GM23338 (cell line): ENCODE data around the gene CACNB2.

Source experiments
- CREB1 ChIP-seq: fragments of 250-450 bp; sonication (Bioruptor Pico); IDR thresholded peaks from 2 replicates; pipeline ENCODE4 v1.5.0; 2020; ENCODE audit warnings: low read depth, mild to moderate bottlenecking, moderate library complexity
- EZH2 ChIP-seq: fragments of 200-600 bp; sonication (generic); IDR thresholded peaks from one replicate; pipeline ENCODE4 v1.8.0; 2017; ENCODE audit warnings: antibody characterized with exemption, mild to moderate bottlenecking, low read depth; ENCODE audit not compliant: unreplicated experiment
- EZH2phosphoT487 ChIP-seq: fragments of 200-600 bp; sonication (generic); IDR thresholded peaks from one replicate; pipeline ENCODE4 v1.8.1; 2018; ENCODE audit warnings: antibody characterized with exemption; ENCODE audit not compliant: unreplicated experiment
- JUNB ChIP-seq: IDR thresholded peaks from one replicate; pipeline ENCODE4 v1.6.1; 2016; ENCODE audit warnings: antibody characterized with exemption; ENCODE audit not compliant: unreplicated experiment
- NANOG ChIP-seq: IDR thresholded peaks from 2 replicates; pipeline ENCODE4 v1.6.1; 2016; ENCODE audit warnings: antibody characterized with exemption, borderline replicate concordance
- POLR2AphosphoS5 ChIP-seq: IDR thresholded peaks from 2 replicates; pipeline ENCODE4 v1.6.1; 2016; ENCODE audit warnings: antibody characterized with exemption, low read depth
- STAT1 ChIP-seq: IDR thresholded peaks from one replicate; pipeline ENCODE4 v1.6.1; 2016; ENCODE audit warnings: antibody characterized with exemption; ENCODE audit not compliant: unreplicated experiment
- ZNF114 ChIP-seq: fragments of 250-450 bp; sonication (Bioruptor Pico); IDR thresholded peaks from 2 replicates; pipeline ENCODE4 v1.5.0; 2020; ENCODE audit warnings: mild to moderate bottlenecking, moderate library complexity
- ZNF331 ChIP-seq: fragments of 250-450 bp; sonication (Bioruptor Pico); IDR thresholded peaks from 2 replicates; pipeline ENCODE4 v1.5.0; 2020; ENCODE audit warnings: low read depth, mild to moderate bottlenecking, moderate library complexity
- TF ChIP-seq, protein P1 (sequence below), 2 experiments: fragments of 200-600 bp in 1 of 2; sonication (generic) in 1 of 2; conservative IDR thresholded peaks; 2 replicates each; pipeline versions ENCODE4 v1.5.1 to v1.6.1; 2016 to 2017; ENCODE audit warnings: antibody characterized with exemption in 2 of 2, low read depth in 2 of 2, mild to moderate bottlenecking in 2 of 2, moderate library complexity in 1 of 2
- TF ChIP-seq, protein P2 (sequence below): IDR thresholded peaks from one replicate; pipeline ENCODE4 v1.6.1; 2018; ENCODE audit warnings: antibody characterized with exemption; ENCODE audit not compliant: unreplicated experiment
- TF ChIP-seq, protein P3 (sequence below): fragments of 250-450 bp; sonication (Bioruptor Pico); IDR thresholded peaks from 2 replicates; pipeline ENCODE4 v1.5.0; 2020; ENCODE audit warnings: mild to moderate bottlenecking, moderate library complexity

- TF ChIP-seq, protein P1, sequence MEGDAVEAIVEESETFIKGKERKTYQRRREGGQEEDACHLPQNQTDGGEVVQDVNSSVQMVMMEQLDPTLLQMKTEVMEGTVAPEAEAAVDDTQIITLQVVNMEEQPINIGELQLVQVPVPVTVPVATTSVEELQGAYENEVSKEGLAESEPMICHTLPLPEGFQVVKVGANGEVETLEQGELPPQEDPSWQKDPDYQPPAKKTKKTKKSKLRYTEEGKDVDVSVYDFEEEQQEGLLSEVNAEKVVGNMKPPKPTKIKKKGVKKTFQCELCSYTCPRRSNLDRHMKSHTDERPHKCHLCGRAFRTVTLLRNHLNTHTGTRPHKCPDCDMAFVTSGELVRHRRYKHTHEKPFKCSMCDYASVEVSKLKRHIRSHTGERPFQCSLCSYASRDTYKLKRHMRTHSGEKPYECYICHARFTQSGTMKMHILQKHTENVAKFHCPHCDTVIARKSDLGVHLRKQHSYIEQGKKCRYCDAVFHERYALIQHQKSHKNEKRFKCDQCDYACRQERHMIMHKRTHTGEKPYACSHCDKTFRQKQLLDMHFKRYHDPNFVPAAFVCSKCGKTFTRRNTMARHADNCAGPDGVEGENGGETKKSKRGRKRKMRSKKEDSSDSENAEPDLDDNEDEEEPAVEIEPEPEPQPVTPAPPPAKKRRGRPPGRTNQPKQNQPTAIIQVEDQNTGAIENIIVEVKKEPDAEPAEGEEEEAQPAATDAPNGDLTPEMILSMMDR (conservative IDR thresholded peaks at IDR 0.05; ENCODE audit: low read depth in 2 of 2), result no peak; a peak in 1 of 4 replicates
- TF ChIP-seq, protein P2, sequence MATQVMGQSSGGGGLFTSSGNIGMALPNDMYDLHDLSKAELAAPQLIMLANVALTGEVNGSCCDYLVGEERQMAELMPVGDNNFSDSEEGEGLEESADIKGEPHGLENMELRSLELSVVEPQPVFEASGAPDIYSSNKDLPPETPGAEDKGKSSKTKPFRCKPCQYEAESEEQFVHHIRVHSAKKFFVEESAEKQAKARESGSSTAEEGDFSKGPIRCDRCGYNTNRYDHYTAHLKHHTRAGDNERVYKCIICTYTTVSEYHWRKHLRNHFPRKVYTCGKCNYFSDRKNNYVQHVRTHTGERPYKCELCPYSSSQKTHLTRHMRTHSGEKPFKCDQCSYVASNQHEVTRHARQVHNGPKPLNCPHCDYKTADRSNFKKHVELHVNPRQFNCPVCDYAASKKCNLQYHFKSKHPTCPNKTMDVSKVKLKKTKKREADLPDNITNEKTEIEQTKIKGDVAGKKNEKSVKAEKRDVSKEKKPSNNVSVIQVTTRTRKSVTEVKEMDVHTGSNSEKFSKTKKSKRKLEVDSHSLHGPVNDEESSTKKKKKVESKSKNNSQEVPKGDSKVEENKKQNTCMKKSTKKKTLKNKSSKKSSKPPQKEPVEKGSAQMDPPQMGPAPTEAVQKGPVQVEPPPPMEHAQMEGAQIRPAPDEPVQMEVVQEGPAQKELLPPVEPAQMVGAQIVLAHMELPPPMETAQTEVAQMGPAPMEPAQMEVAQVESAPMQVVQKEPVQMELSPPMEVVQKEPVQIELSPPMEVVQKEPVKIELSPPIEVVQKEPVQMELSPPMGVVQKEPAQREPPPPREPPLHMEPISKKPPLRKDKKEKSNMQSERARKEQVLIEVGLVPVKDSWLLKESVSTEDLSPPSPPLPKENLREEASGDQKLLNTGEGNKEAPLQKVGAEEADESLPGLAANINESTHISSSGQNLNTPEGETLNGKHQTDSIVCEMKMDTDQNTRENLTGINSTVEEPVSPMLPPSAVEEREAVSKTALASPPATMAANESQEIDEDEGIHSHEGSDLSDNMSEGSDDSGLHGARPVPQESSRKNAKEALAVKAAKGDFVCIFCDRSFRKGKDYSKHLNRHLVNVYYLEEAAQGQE, result no peak
- TF ChIP-seq POLR2AphosphoS5 (no peak), CREB1 (CRISPR knock-in tag) (no peak), EZH2phosphoT487 (no peak), EZH2 (no peak), JUNB (no peak), STAT1 (no peak), NANOG (no peak), ZNF331 (CRISPR knock-in tag) (no peak), ZNF114 (CRISPR knock-in tag) (no peak)
- TF ChIP-seq, protein P3, sequence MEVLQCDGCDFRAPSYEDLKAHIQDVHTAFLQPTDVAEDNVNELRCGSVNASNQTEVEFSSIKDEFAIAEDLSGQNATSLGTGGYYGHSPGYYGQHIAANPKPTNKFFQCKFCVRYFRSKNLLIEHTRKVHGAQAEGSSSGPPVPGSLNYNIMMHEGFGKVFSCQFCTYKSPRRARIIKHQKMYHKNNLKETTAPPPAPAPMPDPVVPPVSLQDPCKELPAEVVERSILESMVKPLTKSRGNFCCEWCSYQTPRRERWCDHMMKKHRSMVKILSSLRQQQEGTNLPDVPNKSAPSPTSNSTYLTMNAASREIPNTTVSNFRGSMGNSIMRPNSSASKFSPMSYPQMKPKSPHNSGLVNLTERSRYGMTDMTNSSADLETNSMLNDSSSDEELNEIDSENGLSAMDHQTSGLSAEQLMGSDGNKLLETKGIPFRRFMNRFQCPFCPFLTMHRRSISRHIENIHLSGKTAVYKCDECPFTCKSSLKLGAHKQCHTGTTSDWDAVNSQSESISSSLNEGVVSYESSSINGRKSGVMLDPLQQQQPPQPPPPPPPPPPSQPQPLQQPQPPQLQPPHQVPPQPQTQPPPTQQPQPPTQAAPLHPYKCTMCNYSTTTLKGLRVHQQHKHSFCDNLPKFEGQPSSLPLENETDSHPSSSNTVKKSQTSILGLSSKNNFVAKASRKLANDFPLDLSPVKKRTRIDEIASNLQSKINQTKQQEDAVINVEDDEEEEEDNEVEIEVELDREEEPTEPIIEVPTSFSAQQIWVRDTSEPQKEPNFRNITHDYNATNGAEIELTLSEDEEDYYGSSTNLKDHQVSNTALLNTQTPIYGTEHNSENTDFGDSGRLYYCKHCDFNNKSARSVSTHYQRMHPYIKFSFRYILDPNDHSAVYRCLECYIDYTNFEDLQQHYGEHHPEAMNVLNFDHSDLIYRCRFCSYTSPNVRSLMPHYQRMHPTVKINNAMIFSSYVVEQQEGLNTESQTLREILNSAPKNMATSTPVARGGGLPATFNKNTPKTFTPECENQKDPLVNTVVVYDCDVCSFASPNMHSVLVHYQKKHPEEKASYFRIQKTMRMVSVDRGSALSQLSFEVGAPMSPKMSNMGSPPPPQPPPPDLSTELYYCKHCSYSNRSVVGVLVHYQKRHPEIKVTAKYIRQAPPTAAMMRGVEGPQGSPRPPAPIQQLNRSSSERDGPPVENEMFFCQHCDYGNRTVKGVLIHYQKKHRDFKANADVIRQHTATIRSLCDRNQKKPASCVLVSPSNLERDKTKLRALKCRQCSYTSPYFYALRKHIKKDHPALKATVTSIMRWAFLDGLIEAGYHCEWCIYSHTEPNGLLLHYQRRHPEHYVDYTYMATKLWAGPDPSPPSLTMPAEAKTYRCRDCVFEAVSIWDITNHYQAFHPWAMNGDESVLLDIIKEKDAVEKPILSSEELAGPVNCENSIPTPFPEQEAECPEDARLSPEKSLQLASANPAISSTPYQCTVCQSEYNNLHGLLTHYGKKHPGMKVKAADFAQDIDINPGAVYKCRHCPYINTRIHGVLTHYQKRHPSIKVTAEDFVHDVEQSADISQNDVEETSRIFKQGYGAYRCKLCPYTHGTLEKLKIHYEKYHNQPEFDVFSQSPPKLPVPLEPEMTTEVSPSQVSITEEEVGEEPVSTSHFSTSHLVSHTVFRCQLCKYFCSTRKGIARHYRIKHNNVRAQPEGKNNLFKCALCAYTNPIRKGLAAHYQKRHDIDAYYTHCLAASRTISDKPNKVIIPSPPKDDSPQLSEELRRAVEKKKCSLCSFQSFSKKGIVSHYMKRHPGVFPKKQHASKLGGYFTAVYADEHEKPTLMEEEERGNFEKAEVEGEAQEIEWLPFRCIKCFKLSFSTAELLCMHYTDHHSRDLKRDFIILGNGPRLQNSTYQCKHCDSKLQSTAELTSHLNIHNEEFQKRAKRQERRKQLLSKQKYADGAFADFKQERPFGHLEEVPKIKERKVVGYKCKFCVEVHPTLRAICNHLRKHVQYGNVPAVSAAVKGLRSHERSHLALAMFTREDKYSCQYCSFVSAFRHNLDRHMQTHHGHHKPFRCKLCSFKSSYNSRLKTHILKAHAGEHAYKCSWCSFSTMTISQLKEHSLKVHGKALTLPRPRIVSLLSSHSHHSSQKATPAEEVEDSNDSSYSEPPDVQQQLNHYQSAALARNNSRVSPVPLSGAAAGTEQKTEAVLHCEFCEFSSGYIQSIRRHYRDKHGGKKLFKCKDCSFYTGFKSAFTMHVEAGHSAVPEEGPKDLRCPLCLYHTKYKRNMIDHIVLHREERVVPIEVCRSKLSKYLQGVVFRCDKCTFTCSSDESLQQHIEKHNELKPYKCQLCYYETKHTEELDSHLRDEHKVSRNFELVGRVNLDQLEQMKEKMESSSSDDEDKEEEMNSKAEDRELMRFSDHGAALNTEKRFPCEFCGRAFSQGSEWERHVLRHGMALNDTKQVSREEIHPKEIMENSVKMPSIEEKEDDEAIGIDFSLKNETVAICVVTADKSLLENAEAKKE (CRISPR knock-in tag), result no peak
These were observed 172.9 kb downstream of the CACNB2 start for GRCh38 chr10:18313140-18313530.
